ENCODE measurements around the gene NAA35. TPM values are rescaled to one million over a fixed set of nuclear protein-coding genes. Genes with fewer than 3 reads are reported as not detected.

NAA35 gene
- total and polyA plus RNA-seq, 9 of the 15 experiments (the other 6 are each of a cell fraction or from before 2014, with no cell fraction given) = 17.7 to 43.9 (median 29.0) TPM

DNA sequence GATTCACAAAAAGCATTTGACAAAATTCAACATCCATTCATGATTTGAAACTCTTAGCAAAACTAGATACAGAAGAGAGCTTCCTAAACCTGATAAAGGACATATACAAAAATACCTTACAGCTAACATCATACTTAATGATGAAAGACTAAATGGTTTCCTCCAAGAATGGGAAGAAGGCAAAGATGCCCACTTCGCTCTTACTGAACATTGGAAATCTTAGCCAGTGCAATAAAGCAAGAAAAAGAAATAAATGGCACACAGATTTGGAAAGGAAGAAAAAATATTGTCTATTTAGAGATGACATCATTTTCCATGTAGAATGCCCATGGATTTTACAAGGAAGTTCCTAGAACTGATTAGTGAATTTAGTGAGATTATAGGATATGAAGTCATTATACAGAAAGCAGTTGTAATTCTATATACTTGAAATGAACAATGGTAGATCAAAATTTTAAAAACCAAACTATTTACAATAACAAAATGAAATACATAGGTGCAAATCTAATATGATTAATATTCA, 64.4 kb downstream of the NAA35 start (continued):
- TF ChIP-seq, protein P1, sequence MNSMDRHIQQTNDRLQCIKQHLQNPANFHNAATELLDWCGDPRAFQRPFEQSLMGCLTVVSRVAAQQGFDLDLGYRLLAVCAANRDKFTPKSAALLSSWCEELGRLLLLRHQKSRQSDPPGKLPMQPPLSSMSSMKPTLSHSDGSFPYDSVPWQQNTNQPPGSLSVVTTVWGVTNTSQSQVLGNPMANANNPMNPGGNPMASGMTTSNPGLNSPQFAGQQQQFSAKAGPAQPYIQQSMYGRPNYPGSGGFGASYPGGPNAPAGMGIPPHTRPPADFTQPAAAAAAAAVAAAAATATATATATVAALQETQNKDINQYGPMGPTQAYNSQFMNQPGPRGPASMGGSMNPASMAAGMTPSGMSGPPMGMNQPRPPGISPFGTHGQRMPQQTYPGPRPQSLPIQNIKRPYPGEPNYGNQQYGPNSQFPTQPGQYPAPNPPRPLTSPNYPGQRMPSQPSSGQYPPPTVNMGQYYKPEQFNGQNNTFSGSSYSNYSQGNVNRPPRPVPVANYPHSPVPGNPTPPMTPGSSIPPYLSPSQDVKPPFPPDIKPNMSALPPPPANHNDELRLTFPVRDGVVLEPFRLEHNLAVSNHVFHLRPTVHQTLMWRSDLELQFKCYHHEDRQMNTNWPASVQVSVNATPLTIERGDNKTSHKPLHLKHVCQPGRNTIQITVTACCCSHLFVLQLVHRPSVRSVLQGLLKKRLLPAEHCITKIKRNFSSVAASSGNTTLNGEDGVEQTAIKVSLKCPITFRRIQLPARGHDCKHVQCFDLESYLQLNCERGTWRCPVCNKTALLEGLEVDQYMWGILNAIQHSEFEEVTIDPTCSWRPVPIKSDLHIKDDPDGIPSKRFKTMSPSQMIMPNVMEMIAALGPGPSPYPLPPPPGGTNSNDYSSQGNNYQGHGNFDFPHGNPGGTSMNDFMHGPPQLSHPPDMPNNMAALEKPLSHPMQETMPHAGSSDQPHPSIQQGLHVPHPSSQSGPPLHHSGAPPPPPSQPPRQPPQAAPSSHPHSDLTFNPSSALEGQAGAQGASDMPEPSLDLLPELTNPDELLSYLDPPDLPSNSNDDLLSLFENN (IDR thresholded peaks at IDR 0.05; ENCODE audit: low read depth in 2 of 2, low read length in 2 of 2) = no peak
- no peak for TF ChIP-seq NR1H2 (CRISPR knock-in tag; IDR thresholded peaks at IDR 0.05)

DNA sequence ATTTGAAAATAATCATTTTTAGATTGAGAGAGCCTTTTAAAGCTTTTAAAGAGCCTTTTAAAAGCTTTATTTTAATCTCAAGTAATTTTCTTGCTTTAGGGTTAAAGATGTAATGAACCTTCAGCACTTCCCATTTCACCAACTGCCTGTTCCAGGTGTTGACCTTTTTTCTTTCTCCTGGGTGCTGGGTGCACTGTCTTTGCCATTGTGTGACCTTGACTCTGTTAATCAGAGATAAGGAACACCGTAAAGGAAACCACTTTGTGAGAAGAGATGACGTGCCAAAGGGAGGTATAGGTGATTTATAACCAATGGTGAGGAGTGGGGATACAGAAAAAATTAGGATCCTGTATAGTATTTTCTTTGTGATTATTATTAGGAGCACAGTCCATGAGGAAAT, 68.2 kb downstream of the NAA35 start:
- Histone ChIP-seq H3K9me3 (replicated peaks; ENCODE audit: control insufficient read depth, insufficient read depth, low read depth, low read length) (peaks cover 4% of the 10 kb centered on the region; the same call in 1 of the 2 replicates), H3K4me3 (no peak overlapping the region), H3K79me2 (ENCODE audit: control insufficient read depth, insufficient read depth, low read length) (no peaks in the 10 kb centered on the region), H3K36me3 (ENCODE audit: control insufficient read depth, insufficient read depth, low read length) (peaks cover 69% of the 10 kb centered on the region; the same call in 2 of the 3 replicates), H3K27me3 (ENCODE audit: control insufficient read depth in 2 of 2, insufficient read depth in 2 of 2, low read length in 2 of 2) (no peaks in the 10 kb centered on the region), H2AFZ (ENCODE audit: low read depth, low read length) (no peak overlapping the region), H4K20me1 (replicated peaks; ENCODE audit: control insufficient read depth, insufficient read depth, low read length) (no peaks in the 10 kb centered on the region), H3K27ac (ENCODE audit: extremely low read depth, low read depth, low read length) (no peak overlapping the region), H3K9ac (ENCODE audit: insufficient read depth in 1 of 2, low read depth in 2 of 2, low read length in 2 of 2) (no peak overlapping the region), H3K4me1 (replicated peaks in 1 of 2; ENCODE audit: control insufficient read depth in 2 of 2, insufficient read depth in 2 of 2, low read length in 2 of 2) (no peaks in the 10 kb centered on the region), H3K4me2 (ENCODE audit: insufficient read depth, low read length) (no peak overlapping the region), H3K9me1 (ENCODE audit: control insufficient read depth, insufficient read depth, low read length) (no peaks in the 10 kb centered on the region)
- WGBS (ENCODE audit: insufficient coverage, low coverage, missing lambda C conversion rate) = 33% methylated on average over 2 of the region's 2 CpGs
- BruUV-seq (replicated peaks) = no TSS peak
- no peak for FAIRE-seq
- no peak for DNase-seq (ENCODE audit: extremely low read depth in 1 of 4, low spot score in 3 of 4)
- TF ChIP-seq ESRRA (IDR thresholded peaks at IDR 0.05; ENCODE audit: borderline replicate concordance, low read depth) = 0 out of 2 replicates have a peak, but pooled peaks have one; percentile 27
- TF ChIP-seq STAT5A (IDR thresholded peaks at IDR 0.05; ENCODE audit: borderline replicate concordance, low read length) = no peak
- intact Hi-C loops (cut with micrococcal nuclease) = no loop called here
- ChIA-PET CTCF (ENCODE audit: low intra/inter-chr PET ratio) (no interaction called here), POLR2A (interaction anchor here (0.6 kb wide), 2 partner anchors 63 to 189 kb away, joined by 3 read pairs; no protein-coding TSS in a partner anchor)
- ATAC-seq = no peak
- in situ Hi-C loops (cut with MboI) = no loop called here
